BE2C (cell line): ENCODE data around the gene GALNT2.

ENCODE experiments used
- DNase-seq: peaks from one replicate; pipeline ENCODE4 v3.0.0-alpha.2; 2020
- H3K27me3 ChIP-seq: fragments of 250-450 bp; sonication (Bioruptor Pico); 2 replicates; pipeline ENCODE4 v1.5.1; 2020; ENCODE audit warnings: mild to moderate bottlenecking
- H3K36me3 ChIP-seq: fragments of 250-450 bp; sonication (Bioruptor Pico); 2 replicates; pipeline ENCODE4 v1.5.1; 2020; ENCODE audit warnings: mild to moderate bottlenecking
- H3K4me1 ChIP-seq: fragments of 250-450 bp; sonication (Bioruptor Pico); 2 replicates; pipeline ENCODE4 v1.5.1; 2020
- H3K4me3 ChIP-seq: 2 replicates; pipeline ENCODE4 v1.5.1; 2011; ENCODE audit warnings: low read depth, low read length
- H3K9me3 ChIP-seq: fragments of 250-450 bp; sonication (Bioruptor Pico); 2 replicates; pipeline ENCODE4 v1.5.1; 2020
- CTCF ChIP-seq: IDR thresholded peaks from 2 replicates; pipeline ENCODE4 v1.5.1; 2012; ENCODE audit warnings: mild to moderate bottlenecking, low read depth, low read length

The GALNT2 gene

GRCh38 chr1:230120921-230121381 is 53.9 kb downstream of the GALNT2 start:
- peak; percentile 76 for TF ChIP-seq CTCF
- peaks cover 6% of the 10 kb centered on the region for H3K4me1 ChIP-seq
- no peak overlapping the region for H3K4me3 ChIP-seq
- H3K9me3 ChIP-seq, result no peaks in the 10 kb centered on the region
- H3K36me3 ChIP-seq, result no peaks in the 10 kb centered on the region
- no peaks in the 10 kb centered on the region for H3K27me3 ChIP-seq
- peak; percentile 55 for DNase-seq

- H3K36me3 ChIP-seq, result no peaks in the 10 kb centered on the region
- no peaks in the 10 kb centered on the region for H3K27me3 ChIP-seq
- peaks cover 6% of the 10 kb centered on the region for H3K4me1 ChIP-seq
- H3K9me3 ChIP-seq, result no peaks in the 10 kb centered on the region
- H3K4me3 ChIP-seq, result no peak overlapping the region
- DNase-seq, result no peak
- no peak for TF ChIP-seq CTCF
These were observed 54.9 kb downstream of the GALNT2 start for GRCh38 chr1:230121950-230122349.

GRCh38 chr1:230122366-230123279 is 55.6 kb downstream of the GALNT2 start:
- peaks cover 6% of the 10 kb centered on the region for H3K4me1 ChIP-seq
- H3K9me3 ChIP-seq, result no peaks in the 10 kb centered on the region
- no peak for DNase-seq
- no peak overlapping the region for H3K4me3 ChIP-seq
- H3K27me3 ChIP-seq, result no peaks in the 10 kb centered on the region
- H3K36me3 ChIP-seq, result no peaks in the 10 kb centered on the region
- TF ChIP-seq CTCF, result no peak

DNA sequence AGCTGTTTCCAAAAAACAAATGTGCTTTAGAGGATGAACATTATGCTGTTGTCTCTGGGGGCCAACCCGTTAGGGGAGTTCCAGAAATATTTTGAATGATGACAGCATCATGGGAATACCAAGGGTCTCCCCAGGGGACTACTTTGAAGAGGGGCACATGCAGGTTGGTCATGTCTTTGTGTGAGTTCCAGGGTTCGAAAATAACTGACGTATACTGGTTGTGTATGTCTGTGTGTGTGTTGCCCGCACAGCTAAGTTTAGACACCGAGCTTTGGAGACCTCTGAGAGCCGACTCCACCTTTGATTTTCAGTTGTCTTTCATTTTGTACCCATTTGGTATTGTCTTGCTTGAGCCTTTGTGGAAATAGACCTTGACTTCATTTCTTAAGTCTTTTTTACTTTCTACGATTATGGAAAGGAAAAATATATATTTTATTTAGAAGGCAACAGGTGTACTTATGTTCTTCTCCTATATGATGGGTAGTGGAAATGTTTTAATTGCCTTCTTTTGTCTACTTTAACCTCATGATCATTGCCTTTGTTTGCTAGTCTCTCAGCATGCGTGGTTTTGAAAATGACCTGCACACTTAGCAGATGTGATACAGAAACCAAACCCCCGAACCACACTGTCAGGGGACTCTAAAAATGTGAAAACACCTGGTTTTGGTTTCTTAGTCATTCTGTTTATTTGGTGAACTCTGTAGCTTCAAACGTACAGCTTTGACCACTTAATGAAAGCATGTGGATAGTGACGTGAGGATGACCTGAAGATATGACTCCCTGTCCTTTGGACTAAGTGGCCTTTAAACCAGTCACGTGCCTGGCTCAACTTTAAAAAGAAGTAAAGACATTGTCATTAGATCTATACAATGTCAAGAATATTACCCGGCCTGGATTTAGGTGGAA is 56.5 kb downstream of the GALNT2 start:
- TF ChIP-seq CTCF, result no peak
- Histone ChIP-seq H3K9me3 (no peaks in the 10 kb centered on the region), H3K4me1 (peaks cover 6% of the 10 kb centered on the region), H3K36me3 (no peaks in the 10 kb centered on the region), H3K27me3 (no peaks in the 10 kb centered on the region), H3K4me3 (no peak overlapping the region)
- no peak for DNase-seq

- H3K4me3 ChIP-seq, result no peak overlapping the region
- no peak for DNase-seq
- H3K27me3 ChIP-seq, result no peaks in the 10 kb centered on the region
- peaks cover 6% of the 10 kb centered on the region for H3K4me1 ChIP-seq
- no peaks in the 10 kb centered on the region for H3K36me3 ChIP-seq
- no peaks in the 10 kb centered on the region for H3K9me3 ChIP-seq
- no peak for TF ChIP-seq CTCF
These were observed 57.4 kb downstream of the GALNT2 start for GRCh38 chr1:230124186-230125128.
